DMS114 treated with DMSO at 0.1 percent for 48 hours (cell line): ENCODE measurements around the gene COL1A2.
A peak's percentile ranks its signal among the peaks of the same experiment; 100 is the strongest.

ENCODE experiments used
- DNase-seq: peaks from one replicate; lab custom pipeline; 2025; ENCODE audit not compliant: unreplicated experiment; lab: John Stamatoyannopoulos, UW

The COL1A2 gene

GRCh38 chr7:94382132-94382531, 12.6 kb upstream of the COL1A2 start:
- DNase-seq = no peak

DNA sequence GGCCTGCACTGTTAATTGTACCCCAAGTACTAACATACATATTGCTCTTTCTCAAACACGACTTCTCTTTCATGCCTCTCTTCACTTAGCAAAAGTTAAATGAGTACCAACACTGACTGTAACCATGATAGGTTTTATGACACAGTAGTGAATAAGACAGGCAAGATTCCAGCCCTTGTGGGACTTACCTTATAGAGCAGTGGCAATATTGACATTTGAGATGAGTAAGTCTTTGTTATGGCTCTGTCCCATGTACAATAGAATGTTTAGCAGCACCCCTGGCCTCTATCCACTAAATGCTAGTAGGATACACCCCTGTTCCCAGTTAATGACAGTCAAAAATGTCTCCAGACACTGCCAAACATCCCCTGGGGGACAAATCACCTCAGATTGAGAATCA, 11.9 kb upstream of the COL1A2 start:
- no peak for DNase-seq

GRCh38 chr7:94384315-94384714, 10.4 kb upstream of the COL1A2 start:
- DNase-seq = no peak

- DNase-seq = no peak
These were observed 8.3 kb upstream of the COL1A2 start for GRCh38 chr7:94386416-94386815.

- DNase-seq = no peak
These were observed 6.2 kb upstream of the COL1A2 start for GRCh38 chr7:94388540-94388939.

- no peak for DNase-seq
These were observed 5.3 kb upstream of the COL1A2 start for GRCh38 chr7:94389381-94389780.

- no peak for DNase-seq
These were observed 2.8 kb upstream of the COL1A2 start for GRCh38 chr7:94391726-94392392.

GRCh38 chr7:94392393-94392786, 2.3 kb upstream of the COL1A2 start:
- no peak for DNase-seq

GRCh38 chr7:94393246-94394108, 1.2 kb upstream of the COL1A2 start:
- DNase-seq = no peak

- DNase-seq = no peak
These were observed 622 bp upstream of the COL1A2 start for GRCh38 chr7:94394109-94394436.

DNA sequence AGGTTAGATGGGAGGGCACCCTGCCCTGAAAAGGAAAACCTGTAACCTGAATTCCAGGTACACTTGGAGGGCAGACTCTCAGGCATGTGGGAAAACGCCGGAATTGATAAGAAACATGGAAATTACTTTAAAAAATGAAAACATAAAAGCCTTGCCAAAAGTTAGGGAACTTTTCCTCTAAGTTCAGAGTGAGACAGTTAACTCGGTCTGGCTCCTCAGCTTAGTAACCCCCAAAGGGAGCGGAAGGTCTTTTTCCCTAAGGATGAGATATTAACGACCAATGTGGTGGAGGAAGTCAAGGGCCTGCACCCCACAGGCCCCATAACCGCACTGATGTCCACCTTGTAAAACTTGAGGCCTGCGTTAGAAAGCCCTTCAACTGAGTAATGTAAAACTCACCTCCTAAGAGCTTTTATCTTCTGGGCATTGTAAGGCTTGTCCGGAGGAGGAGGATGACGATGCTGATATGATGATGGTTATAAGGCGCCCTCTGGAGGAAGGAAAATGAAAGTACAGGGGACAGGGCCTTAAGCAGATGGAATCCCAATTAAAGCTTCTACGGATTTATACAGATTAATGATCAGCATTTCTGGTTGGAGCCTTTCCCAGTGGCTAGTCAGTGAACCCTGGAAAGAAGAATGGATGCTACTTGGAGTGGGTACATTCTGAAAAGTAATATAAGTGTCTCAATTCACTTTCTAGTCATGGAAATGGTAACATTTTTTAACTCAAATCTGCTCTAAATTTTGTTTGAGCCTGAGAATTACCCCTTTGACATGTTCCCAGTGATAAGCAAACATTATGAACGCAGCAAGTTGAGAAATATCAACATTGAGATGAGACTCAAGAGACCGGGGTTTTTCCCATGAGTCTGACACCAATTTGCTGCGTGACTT, 694 bp downstream of the COL1A2 start:
- DNase-seq = peak; percentile 8

- no peak for DNase-seq
These were observed 1.3 kb downstream of the COL1A2 start for GRCh38 chr7:94396037-94396431.

DNA sequence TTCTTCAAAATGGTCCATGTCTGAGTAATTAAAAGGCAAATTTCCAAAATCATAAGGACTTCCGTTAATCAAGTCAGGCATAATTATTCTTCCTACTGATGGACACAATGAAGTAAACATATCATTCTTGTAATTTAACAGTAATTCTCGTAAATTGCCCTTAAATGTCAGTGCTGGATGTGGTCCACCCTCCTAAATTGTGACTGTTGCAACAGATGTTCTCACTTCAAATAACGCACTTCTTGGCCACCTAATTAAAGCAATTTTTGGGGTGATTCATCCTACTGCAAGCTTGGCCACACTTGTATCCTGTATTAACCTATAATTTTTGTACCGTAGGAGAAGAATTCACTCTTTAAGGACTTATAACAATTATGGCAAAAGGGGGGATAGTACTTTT, 1.9 kb downstream of the COL1A2 start:
- no peak for DNase-seq

- DNase-seq = no peak
These were observed 3.0 kb downstream of the COL1A2 start for GRCh38 chr7:94397722-94398121.

DNA sequence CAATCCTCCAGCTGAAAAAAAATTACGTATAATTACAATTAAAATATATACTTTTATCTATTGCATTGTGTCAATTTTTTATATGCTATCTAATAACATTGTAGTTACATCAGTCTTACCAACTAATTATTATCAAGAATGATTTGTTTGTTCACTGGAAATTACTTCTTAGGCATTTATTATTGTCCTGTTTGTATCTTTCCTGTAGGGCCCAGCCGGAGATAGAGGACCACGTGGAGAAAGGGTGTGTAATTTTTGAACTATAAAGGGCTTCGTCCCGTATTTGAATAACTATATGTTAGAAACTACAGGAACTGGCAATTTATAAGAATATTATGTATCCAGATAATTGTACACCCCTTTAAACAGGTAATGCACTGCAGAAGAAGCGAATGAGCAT, 4.1 kb downstream of the COL1A2 start:
- no peak for DNase-seq

GRCh38 chr7:94400022-94400421, 5.3 kb downstream of the COL1A2 start:
- no peak for DNase-seq

DNA sequence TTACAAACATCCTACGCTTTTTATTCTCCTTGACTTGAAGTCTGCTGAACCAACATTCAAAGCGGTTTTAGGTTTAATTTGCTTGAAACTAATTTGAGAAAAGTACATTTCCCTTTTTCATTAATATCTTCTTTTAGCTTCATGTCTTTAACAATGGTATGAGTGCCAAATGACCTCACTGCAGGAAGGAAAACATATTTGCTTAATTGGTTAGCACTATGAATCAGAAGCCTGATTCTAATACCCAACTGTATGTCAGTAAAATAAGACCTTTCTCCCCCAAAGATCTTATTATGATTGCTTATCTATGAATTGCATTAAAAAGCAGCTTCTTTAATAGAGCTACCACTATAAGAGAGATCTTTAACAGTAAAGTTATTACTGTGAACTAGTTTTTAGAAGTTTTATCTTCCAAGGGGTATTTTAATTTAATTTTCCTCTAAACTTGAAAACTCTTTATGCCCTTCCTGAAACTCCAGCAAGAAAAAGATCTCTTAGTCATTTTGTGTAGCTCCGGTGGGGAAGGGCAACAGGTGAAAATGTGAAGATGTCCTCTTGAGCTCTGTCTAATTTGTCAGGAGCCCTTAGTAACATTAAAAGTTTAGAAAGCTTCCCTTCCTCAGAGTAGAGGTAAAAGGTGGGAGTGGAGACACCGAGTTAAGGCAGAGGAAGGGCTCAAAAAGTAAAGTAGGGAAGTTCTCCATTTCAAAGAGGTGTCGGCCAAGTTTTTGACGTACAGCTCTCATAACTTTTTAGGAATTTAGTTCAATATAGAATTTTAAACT, 6.1 kb downstream of the COL1A2 start:
- no peak for DNase-seq

- DNase-seq = no peak
These were observed 6.7 kb downstream of the COL1A2 start for GRCh38 chr7:94401428-94401814.

GRCh38 chr7:94403546-94403945, 8.9 kb downstream of the COL1A2 start:
- no peak for DNase-seq

DNA sequence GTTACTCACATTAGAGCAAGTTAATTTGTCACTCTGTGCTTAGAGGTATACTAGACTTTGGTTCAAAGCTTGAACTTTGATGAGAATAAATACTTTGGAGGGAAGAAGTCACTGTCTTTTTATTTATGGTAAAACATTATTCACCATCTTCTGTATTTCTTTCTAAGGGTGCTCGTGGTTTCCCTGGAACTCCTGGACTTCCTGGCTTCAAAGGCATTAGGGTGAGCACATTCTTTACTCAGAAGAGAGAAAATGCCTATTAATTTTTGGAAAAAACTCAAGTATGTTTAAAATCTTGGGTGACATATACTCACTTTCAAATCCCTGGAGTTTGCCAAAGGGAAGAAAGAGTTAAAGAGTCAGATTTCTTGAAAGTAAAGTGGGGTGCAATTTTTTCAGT, 10.8 kb downstream of the COL1A2 start:
- DNase-seq = no peak

- no peak for DNase-seq
These were observed 12.0 kb downstream of the COL1A2 start for GRCh38 chr7:94406696-94407095.
